Stimulated activated CD4-positive, alpha-beta T cell treated with anti-CD3 and anti-CD28 coated beads, Interleukin-2, amount 100 ng/mL, for 48 hours (primary cell): ENCODE measurements around the gene PPP4R1.
"Not testable (repeated sequence)": the region's sequence is repeated elsewhere in the genome, so short reads cannot be mapped to it uniquely, and the experiment has no call there.

Experiments
- DNase-seq, 2 donors: peaks; one replicate each; pipeline ENCODE4 v3.0.0-alpha.2; 2020

Gene PPP4R1

GRCh38 chr18:9629709-9630108 is 15.3 kb upstream of the PPP4R1 start:
- no peak for DNase-seq

DNA sequence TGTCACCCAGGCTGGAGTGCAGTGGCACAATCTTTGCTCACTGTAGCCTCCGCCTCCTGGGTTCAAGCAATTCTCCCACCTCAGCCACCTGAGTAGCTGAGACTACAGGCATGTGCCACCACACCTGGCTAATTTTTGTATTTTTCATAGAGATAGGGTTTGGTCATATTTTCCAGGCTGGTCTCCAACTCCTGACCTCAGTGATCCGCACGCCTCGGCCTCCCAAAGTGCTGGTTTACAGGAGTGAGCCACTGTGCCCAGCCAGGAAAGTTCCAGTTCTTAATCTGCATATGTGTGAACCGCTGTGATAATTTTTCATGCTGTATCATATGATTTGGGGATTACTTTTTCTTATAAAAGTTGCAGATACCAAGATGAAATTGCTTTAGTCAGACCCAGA is 14.6 kb upstream of the PPP4R1 start:
- DNase-seq, result no peak

GRCh38 chr18:9627642-9628041 is 13.3 kb upstream of the PPP4R1 start:
- DNase-seq, result no peak

GRCh38 chr18:9619990-9620389 is 5.6 kb upstream of the PPP4R1 start:
- no peak for DNase-seq

DNA sequence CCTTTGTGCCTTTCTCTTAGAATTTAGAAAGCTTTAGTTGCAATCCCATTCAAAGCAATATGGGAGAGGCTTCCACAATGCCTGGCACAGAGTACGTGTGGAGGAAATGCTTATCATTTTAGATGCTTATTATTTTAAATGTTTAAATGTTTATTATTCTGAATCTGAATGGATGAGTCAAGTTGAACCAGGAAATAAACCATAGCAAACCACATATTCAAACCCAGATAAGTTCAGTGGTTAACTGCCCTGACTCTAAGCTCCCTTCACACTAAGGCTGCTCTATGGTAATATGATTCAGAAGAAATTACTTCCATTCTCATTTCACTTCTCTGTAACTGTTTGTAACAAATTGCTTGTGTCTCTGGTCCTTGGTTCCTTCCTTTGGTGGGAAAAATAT is 5.2 kb upstream of the PPP4R1 start:
- no peak for DNase-seq

GRCh38 chr18:9619056-9619455 is 4.7 kb upstream of the PPP4R1 start:
- DNase-seq, result no peak

- no peak for DNase-seq
These were observed 2.7 kb upstream of the PPP4R1 start for GRCh38 chr18:9617006-9617542.

GRCh38 chr18:9616049-9616448 is 1.7 kb upstream of the PPP4R1 start:
- DNase-seq, result no peak

- DNase-seq, result no peak
These were observed 980 bp upstream of the PPP4R1 start for GRCh38 chr18:9615280-9615797.

GRCh38 chr18:9613550-9614400 is 584 bp downstream of the PPP4R1 start:
- DNase-seq, result peak; percentile 17 to 23

- DNase-seq, result no peak
These were observed 1.4 kb downstream of the PPP4R1 start for GRCh38 chr18:9612977-9613376.

DNA sequence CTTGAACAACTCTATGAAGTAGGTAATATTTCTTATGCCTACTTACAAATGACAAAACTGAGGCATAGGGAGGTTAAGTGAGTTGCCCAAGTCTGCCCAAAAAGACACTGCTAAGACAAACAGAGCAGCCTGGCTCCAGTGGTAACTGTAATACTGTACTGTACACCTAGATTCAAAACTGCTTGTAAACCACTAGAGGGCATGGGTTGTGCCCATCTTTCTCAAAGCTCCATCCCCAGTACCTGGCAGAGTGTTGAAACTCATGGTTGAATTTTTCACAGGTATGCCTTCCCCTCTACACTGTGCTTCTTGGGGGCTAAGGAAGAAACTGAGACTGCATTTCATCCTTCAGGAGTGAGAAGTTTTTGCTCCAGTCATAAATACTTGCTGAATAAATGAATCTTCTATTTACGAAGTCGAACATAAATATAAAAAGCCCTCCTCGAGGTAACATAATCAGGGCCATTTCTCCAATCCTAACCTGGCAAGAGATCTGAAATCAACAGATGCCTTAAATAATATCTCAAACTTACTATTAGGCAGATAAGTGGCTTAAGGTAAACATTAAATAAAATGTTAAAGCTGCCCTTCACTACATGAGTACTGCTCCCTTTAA is 2.0 kb downstream of the PPP4R1 start:
- DNase-seq, result peak in 1 of 2 donors; percentile 4

- no peak for DNase-seq
These were observed 5.2 kb downstream of the PPP4R1 start for GRCh38 chr18:9609190-9609589.

- DNase-seq, result no peak
These were observed 5.6 kb downstream of the PPP4R1 start for GRCh38 chr18:9608728-9609127.

GRCh38 chr18:9608298-9608697 is 6.1 kb downstream of the PPP4R1 start:
- DNase-seq, result no peak

DNA sequence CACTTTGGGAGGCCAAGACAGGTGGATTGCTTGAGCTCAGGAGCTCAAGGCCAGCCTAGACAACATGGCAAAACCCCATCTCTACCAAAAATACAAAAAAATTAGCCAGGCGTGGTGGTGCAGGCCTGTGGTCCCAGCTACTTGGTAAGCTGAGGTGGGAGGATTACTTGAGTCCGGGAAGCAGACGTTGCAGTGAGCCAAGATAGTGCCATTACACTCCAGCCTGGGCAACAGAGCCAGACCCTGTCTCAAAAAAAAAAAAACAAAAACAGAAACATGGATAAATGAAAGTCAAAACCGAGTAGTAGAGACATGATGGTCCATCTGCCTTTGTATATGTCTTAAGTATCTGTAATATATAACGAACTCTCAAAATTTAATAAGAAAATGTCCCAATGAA is 7.2 kb downstream of the PPP4R1 start:
- not testable (repeated sequence) for DNase-seq

- no peak for DNase-seq
These were observed 8.3 kb downstream of the PPP4R1 start for GRCh38 chr18:9606039-9606438.

DNA sequence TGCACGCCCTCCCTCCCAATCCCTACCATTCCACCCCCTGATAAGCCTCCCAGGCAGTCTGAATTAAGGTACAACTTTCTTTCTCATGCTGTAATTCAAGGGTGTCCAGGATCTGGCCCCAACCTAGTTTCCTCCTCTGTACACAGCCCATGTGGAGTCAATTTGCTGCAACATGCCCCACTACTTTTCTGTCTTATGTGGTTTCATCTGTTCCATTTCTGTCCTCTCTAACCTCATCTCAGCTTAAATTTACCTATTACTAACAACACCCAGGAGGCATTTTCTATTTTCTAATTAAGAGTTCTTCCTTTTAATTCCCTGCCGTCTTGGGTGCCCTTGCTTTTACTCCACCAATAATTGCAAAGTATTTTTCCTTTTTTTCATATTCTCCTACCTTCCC is 10.0 kb downstream of the PPP4R1 start:
- no peak for DNase-seq

- DNase-seq, result no peak
These were observed 15.0 kb downstream of the PPP4R1 start for GRCh38 chr18:9599328-9599727.

DNA sequence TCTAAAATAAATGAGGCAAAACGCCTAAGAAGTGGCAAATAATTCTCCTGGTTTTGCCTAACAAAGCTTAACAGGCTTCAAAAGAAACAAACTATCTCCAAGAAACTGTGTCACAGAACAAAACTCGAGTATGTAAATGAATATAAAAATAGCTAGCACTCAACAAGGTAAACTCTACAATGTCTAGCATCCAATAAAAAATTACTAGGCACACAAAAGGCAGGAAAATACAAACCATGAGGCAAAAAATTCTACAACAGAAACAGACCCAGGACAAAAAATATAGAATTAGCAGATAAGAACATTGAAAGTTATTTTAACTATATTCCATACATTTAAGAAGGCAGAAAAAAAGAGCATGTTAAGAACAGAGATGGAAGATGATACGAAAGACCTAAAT is 16.8 kb downstream of the PPP4R1 start:
- DNase-seq, result no peak

GRCh38 chr18:9596843-9597526 is 17.4 kb downstream of the PPP4R1 start:
- DNase-seq, result no peak

DNA sequence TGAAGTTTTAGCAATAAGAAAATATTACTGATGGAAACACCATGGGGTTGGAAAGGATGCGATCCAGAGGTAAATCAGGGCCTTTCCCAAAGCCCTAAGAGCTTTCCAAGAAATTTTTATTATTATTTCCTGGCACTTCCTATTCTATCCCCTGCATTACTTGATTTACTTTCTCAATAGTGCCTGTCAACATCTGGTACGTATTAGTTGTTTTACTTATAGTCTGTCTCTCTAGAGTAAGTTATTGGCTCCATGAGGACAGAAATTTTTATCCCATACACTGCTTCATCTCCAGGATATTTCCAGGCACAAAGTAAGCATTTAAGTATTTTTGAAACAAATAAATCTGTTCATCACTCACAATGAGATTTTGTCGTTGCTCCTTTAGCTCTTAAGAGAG is 18.1 kb downstream of the PPP4R1 start:
- no peak for DNase-seq

DNA sequence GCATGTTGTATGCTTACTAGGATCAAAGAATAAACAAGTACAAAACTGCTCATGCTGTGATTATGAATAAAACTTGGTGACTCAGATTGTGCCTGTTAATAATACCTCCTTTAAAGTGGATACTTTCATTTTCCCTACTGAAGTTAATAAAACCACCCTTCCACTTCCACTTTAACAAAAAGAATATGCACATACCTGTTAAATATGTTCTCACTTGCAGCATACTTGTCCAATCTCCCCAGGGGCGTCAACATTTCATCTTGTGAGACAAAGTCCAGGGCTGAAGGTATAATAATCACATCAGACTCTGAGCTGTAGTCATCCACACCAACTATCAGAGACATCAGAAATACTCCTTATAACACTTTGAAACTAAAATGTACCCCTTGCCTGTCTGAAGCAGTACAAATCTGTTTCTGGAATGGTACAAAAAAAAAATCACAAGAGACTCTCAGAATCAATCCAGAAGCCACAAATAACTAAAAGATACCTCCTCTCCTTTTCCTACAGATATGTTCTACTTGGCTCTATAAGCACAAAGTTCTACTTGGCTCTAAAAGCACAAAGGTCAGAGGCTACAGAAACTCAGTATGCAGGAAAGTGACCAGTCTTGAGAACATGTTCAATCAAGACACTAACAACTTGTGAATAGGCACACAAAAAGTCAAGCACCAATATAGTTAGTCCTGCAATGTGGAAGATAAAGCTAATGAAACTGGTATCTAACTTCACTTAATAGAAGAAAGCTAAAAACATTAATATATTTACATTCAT is 19.3 kb downstream of the PPP4R1 start:
- no peak for DNase-seq
